ENCODE results near the gene HINT3.

DNA sequence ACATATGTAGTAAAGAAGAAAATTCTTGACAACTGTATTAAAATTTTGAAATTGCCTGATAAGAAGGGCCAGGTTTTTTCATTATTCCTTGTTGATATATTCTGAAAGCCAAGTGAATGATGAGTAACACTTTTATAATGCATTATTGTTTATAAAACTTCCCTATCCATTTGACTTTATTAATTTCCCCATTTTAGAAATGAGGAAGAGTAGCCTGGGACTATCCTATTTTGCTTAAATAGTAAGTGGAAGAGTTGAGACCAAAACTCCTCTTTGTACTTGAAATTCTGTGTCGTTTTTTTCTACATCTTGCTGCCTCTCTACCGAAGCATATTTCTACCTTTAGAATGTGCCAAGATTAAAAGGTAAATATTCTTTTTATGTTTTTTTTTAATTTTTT lies 69.4 kb downstream of the HINT3 start:
- TF ChIP-seq, protein P1, sequence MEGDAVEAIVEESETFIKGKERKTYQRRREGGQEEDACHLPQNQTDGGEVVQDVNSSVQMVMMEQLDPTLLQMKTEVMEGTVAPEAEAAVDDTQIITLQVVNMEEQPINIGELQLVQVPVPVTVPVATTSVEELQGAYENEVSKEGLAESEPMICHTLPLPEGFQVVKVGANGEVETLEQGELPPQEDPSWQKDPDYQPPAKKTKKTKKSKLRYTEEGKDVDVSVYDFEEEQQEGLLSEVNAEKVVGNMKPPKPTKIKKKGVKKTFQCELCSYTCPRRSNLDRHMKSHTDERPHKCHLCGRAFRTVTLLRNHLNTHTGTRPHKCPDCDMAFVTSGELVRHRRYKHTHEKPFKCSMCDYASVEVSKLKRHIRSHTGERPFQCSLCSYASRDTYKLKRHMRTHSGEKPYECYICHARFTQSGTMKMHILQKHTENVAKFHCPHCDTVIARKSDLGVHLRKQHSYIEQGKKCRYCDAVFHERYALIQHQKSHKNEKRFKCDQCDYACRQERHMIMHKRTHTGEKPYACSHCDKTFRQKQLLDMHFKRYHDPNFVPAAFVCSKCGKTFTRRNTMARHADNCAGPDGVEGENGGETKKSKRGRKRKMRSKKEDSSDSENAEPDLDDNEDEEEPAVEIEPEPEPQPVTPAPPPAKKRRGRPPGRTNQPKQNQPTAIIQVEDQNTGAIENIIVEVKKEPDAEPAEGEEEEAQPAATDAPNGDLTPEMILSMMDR (IDR thresholded peaks at IDR 0.05; ENCODE audit: insufficient read depth, low read depth, low read length) = no peak
- TF ChIP-seq EZH2 (IDR thresholded peaks at IDR 0.05; ENCODE audit: insufficient read depth, low read length) = no peak

Measured in astrocyte (in vitro differentiated cells and primary cell).